ENCODE results near the gene OLFML2A. TPM values are rescaled to one million over a fixed set of nuclear protein-coding genes. Genes with fewer than 3 reads are reported as not detected.
"Not testable (repeated sequence)": the region's sequence is repeated elsewhere in the genome, so short reads cannot be mapped to it uniquely, and the experiment has no call there.

Gene OLFML2A
- polyA plus RNA-seq, 1 donor from 2014 or later = 0.15 TPM

- H3K36me3 ChIP-seq (ENCODE audit: insufficient read depth, low read length) = no peaks in the 10 kb centered on the region
- no peaks in the 10 kb centered on the region for H3K27me3 ChIP-seq (ENCODE audit: insufficient read depth, low read depth, low read length)
- no peaks in the 10 kb centered on the region for H3K9me2 ChIP-seq (ENCODE audit: insufficient read depth, low read length)
- no peaks in the 10 kb centered on the region for H3K9me3 ChIP-seq (ENCODE audit: low read length)
- no peak overlapping the region for H3K9ac ChIP-seq (ENCODE audit: low read length)
- H4K20me1 ChIP-seq (ENCODE audit: insufficient read depth) = no peaks in the 10 kb centered on the region
- no peak overlapping the region for H3K4me3 ChIP-seq (ENCODE audit: low read length)
- no peak overlapping the region for H3K4me2 ChIP-seq (ENCODE audit: low read length)
- no peak overlapping the region for H3K27ac ChIP-seq (ENCODE audit: low read length)
- no peak for TF ChIP-seq EP300 (conservative IDR thresholded peaks at IDR 0.05; ENCODE audit: poor library complexity, severe bottlenecking)
- TF ChIP-seq REST (IDR thresholded peaks at IDR 0.05; ENCODE audit: borderline replicate concordance) = no peak
- TF ChIP-seq CTCF (IDR thresholded peaks at IDR 0.05; ENCODE audit: poor library complexity, severe bottlenecking) = no peak
- no peak for TF ChIP-seq SMC3 (conservative IDR thresholded peaks at IDR 0.05; ENCODE audit: poor library complexity)
- TF ChIP-seq POLR2AphosphoS5 (IDR thresholded peaks at IDR 0.05) = no peak
- no peaks in the 10 kb centered on the region for H3F3A ChIP-seq (ENCODE audit: insufficient read depth, low read length, poor library complexity, severe bottlenecking)
- H2AFZ ChIP-seq (ENCODE audit: low read depth, low read length) = no peak overlapping the region
- no peaks in the 10 kb centered on the region for H3K79me2 ChIP-seq (replicated peaks; ENCODE audit: insufficient read depth, low read length)
Observed at GRCh38 chr9:124844291-124844690, 67.4 kb downstream of the OLFML2A start.

GRCh38 chr9:124846467-124846866, 69.5 kb downstream of the OLFML2A start:
- not testable (repeated sequence) for H3K36me3 ChIP-seq (ENCODE audit: insufficient read depth, low read length); H3K79me2 ChIP-seq (replicated peaks; ENCODE audit: insufficient read depth, low read length); H3K9me3 ChIP-seq (ENCODE audit: low read length); H3K9me2 ChIP-seq (ENCODE audit: insufficient read depth, low read length); H3F3A ChIP-seq (ENCODE audit: insufficient read depth, low read length, poor library complexity, severe bottlenecking); H3K27me3 ChIP-seq (ENCODE audit: insufficient read depth, low read depth, low read length); H3K27ac ChIP-seq (ENCODE audit: low read length); H3K4me2 ChIP-seq (ENCODE audit: low read length); H3K9ac ChIP-seq (ENCODE audit: low read length); H4K20me1 ChIP-seq (ENCODE audit: insufficient read depth); H2AFZ ChIP-seq (ENCODE audit: low read depth, low read length); H3K4me3 ChIP-seq (ENCODE audit: low read length)

GRCh38 chr9:124846969-124847368, 70.0 kb downstream of the OLFML2A start:
- TF ChIP-seq MXI1 (conservative IDR thresholded peaks at IDR 0.05; ENCODE audit: poor library complexity, severe bottlenecking) (no peak), SMC3 (conservative IDR thresholded peaks at IDR 0.05; ENCODE audit: poor library complexity) (no peak), EZH2 (IDR thresholded peaks at IDR 0.05; ENCODE audit: borderline replicate concordance, insufficient read depth, low read length, poor library complexity, severe bottlenecking) (no peak), POLR2AphosphoS5 (IDR thresholded peaks at IDR 0.05) (no peak), TAF1 (IDR thresholded peaks at IDR 0.05; ENCODE audit: low read depth) (no peak), EP300 (conservative IDR thresholded peaks at IDR 0.05; ENCODE audit: poor library complexity, severe bottlenecking) (no peak)
- no peaks in the 10 kb centered on the region for H3K27me3 ChIP-seq (ENCODE audit: insufficient read depth, low read depth, low read length)
- no peak overlapping the region for H3K4me3 ChIP-seq (ENCODE audit: low read length)
- no peak overlapping the region for H3K4me2 ChIP-seq (ENCODE audit: low read length)
- no peaks in the 10 kb centered on the region for H3K9me2 ChIP-seq (ENCODE audit: insufficient read depth, low read length)
- no peak overlapping the region for H3K27ac ChIP-seq (ENCODE audit: low read length)
- no peaks in the 10 kb centered on the region for H3F3A ChIP-seq (ENCODE audit: insufficient read depth, low read length, poor library complexity, severe bottlenecking)
- H3K9ac ChIP-seq (ENCODE audit: low read length) = no peak overlapping the region
- H2AFZ ChIP-seq (ENCODE audit: low read depth, low read length) = no peak overlapping the region
- H3K9me3 ChIP-seq (ENCODE audit: low read length) = no peaks in the 10 kb centered on the region
- no peaks in the 10 kb centered on the region for H3K79me2 ChIP-seq (replicated peaks; ENCODE audit: insufficient read depth, low read length)
- no peaks in the 10 kb centered on the region for H4K20me1 ChIP-seq (ENCODE audit: insufficient read depth)
- H3K36me3 ChIP-seq (ENCODE audit: insufficient read depth, low read length) = no peaks in the 10 kb centered on the region

Data from neural cell (in vitro differentiated cells).